SJSA1 (cell line): Measurements from ENCODE around the gene EGR1. TPM values are rescaled to one million over a fixed set of nuclear protein-coding genes. Genes with fewer than 3 reads are reported as not detected.

Experiments used
- DNase-seq, 2 experiments: peaks; one replicate each; pipeline ENCODE4 v3.0.0-alpha.2; 2015 to 2020; ENCODE audit warnings: low spot score in 2 of 2, low read depth in 1 of 2
- H3K27ac ChIP-seq: fragments of 250-450 bp; sonication (Bioruptor Pico); 2 replicates; pipeline ENCODE4 v1.5.1; 2020; ENCODE audit warnings: mild to moderate bottlenecking, moderate library complexity
- H3K27me3 ChIP-seq: fragments of 250-450 bp; sonication (Bioruptor Pico); replicated peaks from 2 replicates; pipeline ENCODE4 v1.5.1; 2020; ENCODE audit warnings: mild to moderate bottlenecking, moderate library complexity
- H3K36me3 ChIP-seq: fragments of 250-450 bp; sonication (Bioruptor Pico); 2 replicates; pipeline ENCODE4 v1.5.1; 2020; ENCODE audit warnings: mild to moderate bottlenecking
- H3K4me1 ChIP-seq: fragments of 250-450 bp; sonication (Bioruptor Pico); replicated peaks from 2 replicates; pipeline ENCODE4 v1.6.1; 2021; ENCODE audit warnings: mild to moderate bottlenecking
- H3K4me3 ChIP-seq: fragments of 250-450 bp; sonication (Bioruptor Pico); 2 replicates; pipeline ENCODE4 v1.5.1; 2020; ENCODE audit warnings: mild to moderate bottlenecking
- H3K9me3 ChIP-seq: fragments of 250-450 bp; sonication (Bioruptor Pico); replicated peaks from 2 replicates; pipeline ENCODE4 v1.5.1; 2020; ENCODE audit warnings: mild to moderate bottlenecking
- total RNA-seq: library from RNA; depleted of rRNA; stranded (reverse); fragments of >200 nt; shearing (Covaris generic); gene quantifications from 2 replicates; pipeline ENCODE4 v1.2.3, GENCODE V29; 2014

Gene EGR1
- total RNA-seq, 1 experiment from 2014 or later = 4.8 TPM

DNA sequence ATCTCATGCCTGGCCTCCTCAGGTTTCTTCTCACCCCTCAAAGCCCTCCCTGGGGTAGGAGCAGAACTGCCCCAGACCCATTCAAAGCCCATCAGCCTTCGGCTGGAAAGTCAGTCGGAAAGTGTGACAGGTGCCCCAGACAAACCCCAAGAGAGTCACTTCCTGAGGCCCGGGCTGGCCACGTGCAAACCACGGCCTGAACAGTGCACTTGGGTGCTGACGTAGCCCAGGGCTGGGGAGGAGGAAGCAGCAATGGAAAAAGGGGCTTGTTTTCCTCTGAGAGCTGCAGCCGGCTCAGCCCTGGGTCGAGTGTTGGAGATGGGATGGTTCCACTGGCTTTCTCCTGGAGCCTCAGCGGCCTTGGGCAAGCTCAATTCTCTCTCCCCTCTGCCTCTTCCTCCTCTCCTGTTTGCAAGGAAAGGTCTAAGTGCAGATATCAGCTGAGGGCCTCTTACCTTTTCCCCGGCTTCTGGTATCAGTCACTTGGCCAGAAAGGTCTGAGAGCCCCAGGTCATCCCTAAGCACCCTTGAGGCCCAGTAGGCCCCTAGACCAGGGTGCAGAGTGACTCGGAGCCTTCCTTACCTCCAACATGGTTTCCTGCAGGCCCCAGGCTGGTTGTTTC is 5.9 kb upstream of the EGR1 start:
- Histone ChIP-seq H3K4me1 (peaks cover 16% of the 10 kb centered on the region), H3K27me3 (no peaks in the 10 kb centered on the region), H3K4me3 (no peak overlapping the region), H3K36me3 (no peaks in the 10 kb centered on the region), H3K27ac (no peak overlapping the region), H3K9me3 (no peaks in the 10 kb centered on the region)
- DNase-seq = no peak

DNA sequence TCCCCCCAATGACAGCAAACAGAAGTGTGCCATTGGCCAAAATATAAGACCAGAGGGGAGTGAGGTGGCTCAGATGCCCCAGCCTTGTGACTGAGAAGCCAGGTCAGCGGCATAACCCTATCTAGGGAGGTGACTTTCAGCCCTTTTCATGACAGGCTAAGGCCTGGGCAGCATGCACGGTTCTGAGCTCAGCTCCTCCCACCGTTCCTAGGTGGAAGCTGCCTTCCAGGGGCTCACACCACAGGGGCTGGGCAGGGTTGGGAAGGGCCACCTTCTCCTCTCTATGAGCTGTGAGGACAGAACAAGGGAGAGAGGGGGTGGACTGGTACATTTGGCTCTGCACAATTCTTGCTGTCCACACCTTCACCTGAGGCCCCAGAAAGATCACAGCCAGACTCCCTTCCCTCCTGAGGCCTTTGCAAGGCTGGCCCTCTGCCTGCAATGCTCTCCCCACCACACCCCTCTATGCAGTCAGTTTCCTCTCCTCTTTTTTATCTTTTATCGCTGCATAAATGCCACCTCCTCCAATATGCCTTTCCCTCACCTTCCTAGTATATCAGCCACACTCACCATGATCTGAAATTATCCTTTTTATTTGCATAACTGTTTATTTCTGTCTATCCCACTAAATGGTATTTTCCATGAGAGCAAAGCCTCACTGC is 5.1 kb upstream of the EGR1 start:
- no peak overlapping the region for H3K27ac ChIP-seq
- no peaks in the 10 kb centered on the region for H3K9me3 ChIP-seq
- no peaks in the 10 kb centered on the region for H3K27me3 ChIP-seq
- peak in 1 of 2 experiments; percentile 32 for DNase-seq
- H3K4me3 ChIP-seq = no peak overlapping the region
- no peaks in the 10 kb centered on the region for H3K36me3 ChIP-seq
- H3K4me1 ChIP-seq = peaks cover 16% of the 10 kb centered on the region

DNA sequence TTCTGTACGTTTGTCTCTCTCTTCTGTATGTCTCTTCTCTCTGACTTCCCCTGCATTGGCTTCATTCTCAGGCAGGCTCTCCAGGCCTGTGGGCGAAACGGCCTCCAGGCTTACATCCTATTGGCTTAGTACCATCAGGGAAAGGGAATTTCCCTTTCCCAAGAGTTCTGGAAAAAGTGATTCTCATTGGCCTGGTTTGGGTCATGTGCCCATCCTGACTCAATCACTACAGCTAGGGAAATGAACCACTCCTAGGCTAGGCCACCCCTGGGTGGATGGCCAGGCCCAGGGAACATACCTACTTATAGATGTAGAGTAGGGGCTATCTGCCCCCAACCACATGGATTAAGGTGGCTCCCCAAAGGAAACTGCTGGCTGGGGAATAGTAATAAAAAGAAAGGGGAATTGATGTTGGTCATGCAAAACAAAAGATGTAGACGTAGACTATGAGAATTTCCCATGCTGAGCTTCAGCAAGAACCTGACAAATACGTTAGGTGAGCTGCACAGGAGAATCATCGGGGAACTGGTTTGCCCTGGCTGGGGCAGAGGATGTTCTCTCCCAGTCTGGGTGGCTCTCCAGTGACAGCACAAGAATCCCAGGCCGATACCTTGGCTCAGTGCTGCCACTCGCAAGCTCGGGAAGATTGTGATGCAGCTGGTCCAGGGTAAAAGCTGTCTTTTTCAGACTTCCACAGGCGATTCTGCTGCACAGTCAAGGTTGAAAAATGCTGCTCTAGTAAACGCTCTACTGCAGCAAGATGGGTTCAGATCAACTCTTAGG is 3.7 kb upstream of the EGR1 start:
- peak in 1 of 2 experiments; percentile 58 for DNase-seq
- Histone ChIP-seq H3K27me3 (no peaks in the 10 kb centered on the region), H3K4me3 (no peak overlapping the region), H3K27ac (no peak overlapping the region), H3K4me1 (peaks cover 25% of the 10 kb centered on the region), H3K36me3 (no peaks in the 10 kb centered on the region), H3K9me3 (no peaks in the 10 kb centered on the region)

DNA sequence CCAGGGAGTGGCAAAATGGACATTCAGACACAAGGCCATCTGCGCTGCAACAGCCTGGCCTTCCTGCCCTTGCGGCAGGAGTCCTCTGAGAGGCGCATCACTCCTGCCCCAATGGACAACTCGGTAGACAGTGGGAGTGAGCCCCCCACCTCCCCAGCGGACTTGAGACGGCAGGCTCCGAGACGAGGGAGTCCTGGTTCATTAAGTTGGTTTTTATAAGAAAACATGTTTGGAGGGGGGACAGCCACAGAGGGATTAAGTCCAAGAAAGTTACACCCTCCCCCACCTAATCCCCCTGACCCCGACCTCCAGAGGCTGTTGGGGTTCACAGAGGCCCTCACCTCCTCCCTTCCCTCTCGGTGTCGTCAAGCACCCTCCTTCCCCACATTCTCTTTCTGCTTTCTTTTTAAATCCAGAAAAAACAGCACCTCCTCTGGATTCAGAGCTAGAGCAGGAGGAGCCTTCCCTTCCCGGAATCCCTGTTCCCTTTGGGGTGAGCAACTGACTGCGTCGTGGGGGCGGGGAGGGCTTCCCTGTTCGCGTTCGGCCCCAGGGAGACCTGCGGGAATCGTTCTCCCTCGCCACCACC is 1.8 kb upstream of the EGR1 start:
- Histone ChIP-seq H3K27me3 (no peaks in the 10 kb centered on the region), H3K27ac (peak overlapping the region; percentile 92), H3K36me3 (peaks cover 5% of the 10 kb centered on the region; the same call in 1 of the 2 replicates), H3K4me3 (peak overlapping the region; percentile 80), H3K9me3 (no peaks in the 10 kb centered on the region), H3K4me1 (peaks cover 25% of the 10 kb centered on the region)
- DNase-seq = peak in 1 of 2 experiments; percentile 46

DNA sequence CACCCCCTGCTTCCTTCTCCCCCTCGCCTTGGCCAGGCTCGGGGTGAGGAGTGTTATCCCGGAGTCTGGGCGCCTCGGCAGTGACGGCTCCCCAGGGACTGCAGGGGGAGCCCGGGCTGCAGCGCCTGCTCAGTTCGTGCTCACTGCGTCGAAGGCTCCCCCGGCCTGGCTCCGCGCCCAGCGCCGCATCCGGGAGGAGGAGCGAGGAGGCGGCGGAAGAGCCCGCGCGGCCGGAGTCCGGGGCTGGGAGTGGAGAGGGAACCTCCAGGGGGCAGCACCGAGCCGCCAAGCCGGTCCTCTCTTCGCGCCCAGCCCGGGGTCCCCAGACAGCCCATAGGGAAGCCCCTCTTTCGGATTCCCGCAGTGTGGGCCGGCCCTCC is 1.3 kb upstream of the EGR1 start:
- peak overlapping the region; percentile 92 for H3K27ac ChIP-seq
- no peaks in the 10 kb centered on the region; the same call in 1 of the 2 replicates for H3K27me3 ChIP-seq
- no peaks in the 10 kb centered on the region for H3K9me3 ChIP-seq
- H3K36me3 ChIP-seq = peaks cover 5% of the 10 kb centered on the region; the same call in 1 of the 2 replicates
- peak; percentile 99 to 100 for DNase-seq
- H3K4me1 ChIP-seq = peaks cover 25% of the 10 kb centered on the region
- H3K4me3 ChIP-seq = peak overlapping the region; percentile 80

DNA sequence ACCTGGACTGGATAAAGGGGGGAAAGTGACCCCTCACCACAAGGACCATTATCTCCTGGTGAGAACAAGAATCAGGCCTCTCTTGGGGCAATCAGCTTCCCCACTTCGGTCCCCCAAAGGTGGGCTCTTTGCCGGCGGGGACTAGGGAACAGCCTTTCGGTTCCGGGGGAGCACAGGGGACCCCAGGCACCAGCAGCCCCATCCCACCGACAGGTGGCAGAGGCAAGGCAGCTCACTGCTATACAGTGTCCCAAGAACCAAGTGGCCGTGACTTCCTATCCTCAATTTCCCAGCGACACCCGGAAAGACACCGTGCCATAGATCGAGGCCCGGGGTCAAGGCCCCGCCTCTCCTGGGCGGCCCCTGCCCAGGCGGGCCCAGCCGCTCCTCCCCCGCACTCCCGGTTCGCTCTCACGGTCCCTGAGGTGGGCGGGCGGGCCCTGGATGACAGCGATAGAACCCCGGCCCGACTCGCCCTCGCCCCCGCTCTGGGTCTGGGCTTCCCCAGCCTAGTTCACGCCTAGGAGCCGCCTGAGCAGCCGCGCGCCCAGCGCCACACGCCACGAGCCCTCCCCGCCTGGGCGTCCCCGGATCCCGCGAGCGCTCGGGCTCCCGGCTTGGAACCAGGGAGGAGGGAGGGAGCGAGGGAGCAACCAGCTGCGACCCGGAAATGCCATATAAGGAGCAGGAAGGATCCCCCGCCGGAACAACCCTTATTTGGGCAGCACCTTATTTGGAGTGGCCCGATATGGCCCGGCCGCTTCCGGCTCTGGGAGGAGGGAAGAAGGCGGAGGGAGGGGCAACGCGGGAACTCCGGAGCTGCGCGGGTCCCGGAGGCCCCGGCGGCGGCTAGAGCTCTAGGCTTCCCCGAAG is 655 bp upstream of the EGR1 start:
- Histone ChIP-seq H3K9me3 (0 out of 2 replicates have a peak, but pooled peaks cover under 1% of the 10 kb centered on the region), H3K27me3 (no peaks in the 10 kb centered on the region; the same call in 1 of the 2 replicates), H3K27ac (peak overlapping the region; percentile 92), H3K4me1 (peaks cover 25% of the 10 kb centered on the region), H3K4me3 (peak overlapping the region; percentile 80), H3K36me3 (peaks cover 5% of the 10 kb centered on the region; the same call in 1 of the 2 replicates)
- peak; percentile 100 for DNase-seq

DNA sequence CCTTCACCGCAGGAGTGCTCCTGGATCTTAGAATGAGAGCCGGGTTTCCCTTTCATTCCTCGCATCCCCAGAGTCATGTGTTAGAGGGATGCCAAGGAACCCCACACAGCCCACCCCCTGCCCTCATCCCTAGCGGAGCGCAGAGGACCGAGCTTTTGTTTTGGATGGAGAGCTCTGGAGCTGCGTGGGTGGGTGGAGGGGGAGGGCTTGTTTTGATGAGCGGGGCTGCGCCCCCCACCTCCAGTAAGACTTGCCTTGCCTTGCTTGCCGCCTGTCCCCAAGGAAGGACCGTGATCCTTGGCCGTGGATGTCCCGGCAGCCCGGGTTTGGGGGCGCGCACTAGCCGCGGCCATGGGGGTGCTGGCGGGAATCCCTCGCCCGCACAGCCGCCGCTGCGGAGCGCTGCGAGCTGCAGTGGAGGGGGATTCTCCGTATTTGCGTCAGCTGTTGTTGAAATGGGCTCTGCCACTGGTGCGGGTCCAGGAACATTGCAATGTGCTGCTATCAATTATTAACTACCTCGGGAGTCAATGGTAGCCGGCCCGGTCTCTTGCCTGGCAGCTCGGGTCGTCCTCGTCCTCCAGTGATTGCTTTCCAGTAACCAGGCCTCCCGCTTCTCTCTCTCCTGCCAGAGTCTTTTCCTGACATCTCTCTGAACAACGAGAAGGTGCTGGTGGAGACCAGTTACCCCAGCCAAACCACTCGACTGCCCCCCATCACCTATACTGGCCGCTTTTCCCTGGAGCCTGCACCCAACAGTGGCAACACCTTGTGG is 1.0 kb downstream of the EGR1 start:
- Histone ChIP-seq H3K27me3 (no peaks in the 10 kb centered on the region; the same call in 1 of the 2 replicates), H3K9me3 (peaks cover 5% of the 10 kb centered on the region; the same call in 1 of the 2 replicates), H3K27ac (no peak overlapping the region), H3K4me3 (peak overlapping the region; percentile 80), H3K4me1 (peaks cover 21% of the 10 kb centered on the region), H3K36me3 (peaks cover 8% of the 10 kb centered on the region; the same call in 1 of the 2 replicates)
- DNase-seq = peak in 1 of 2 experiments; percentile 28

DNA sequence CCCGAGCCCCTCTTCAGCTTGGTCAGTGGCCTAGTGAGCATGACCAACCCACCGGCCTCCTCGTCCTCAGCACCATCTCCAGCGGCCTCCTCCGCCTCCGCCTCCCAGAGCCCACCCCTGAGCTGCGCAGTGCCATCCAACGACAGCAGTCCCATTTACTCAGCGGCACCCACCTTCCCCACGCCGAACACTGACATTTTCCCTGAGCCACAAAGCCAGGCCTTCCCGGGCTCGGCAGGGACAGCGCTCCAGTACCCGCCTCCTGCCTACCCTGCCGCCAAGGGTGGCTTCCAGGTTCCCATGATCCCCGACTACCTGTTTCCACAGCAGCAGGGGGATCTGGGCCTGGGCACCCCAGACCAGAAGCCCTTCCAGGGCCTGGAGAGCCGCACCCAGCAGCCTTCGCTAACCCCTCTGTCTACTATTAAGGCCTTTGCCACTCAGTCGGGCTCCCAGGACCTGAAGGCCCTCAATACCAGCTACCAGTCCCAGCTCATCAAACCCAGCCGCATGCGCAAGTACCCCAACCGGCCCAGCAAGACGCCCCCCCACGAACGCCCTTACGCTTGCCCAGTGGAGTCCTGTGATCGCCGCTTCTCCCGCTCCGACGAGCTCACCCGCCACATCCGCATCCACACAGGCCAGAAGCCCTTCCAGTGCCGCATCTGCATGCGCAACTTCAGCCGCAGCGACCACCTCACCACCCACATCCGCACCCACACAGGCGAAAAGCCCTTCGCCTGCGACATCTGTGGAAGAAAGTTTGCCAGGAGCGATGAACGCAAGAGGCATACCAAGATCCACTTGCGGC is 1.8 kb downstream of the EGR1 start:
- no peak overlapping the region for H3K4me3 ChIP-seq
- H3K9me3 ChIP-seq = peaks cover 5% of the 10 kb centered on the region; the same call in 1 of the 2 replicates
- peaks cover 8% of the 10 kb centered on the region; the same call in 1 of the 2 replicates for H3K36me3 ChIP-seq
- peaks cover 15% of the 10 kb centered on the region for H3K4me1 ChIP-seq
- no peaks in the 10 kb centered on the region; the same call in 1 of the 2 replicates for H3K27me3 ChIP-seq
- peak in 1 of 2 experiments; percentile 22 for DNase-seq
- H3K27ac ChIP-seq = no peak overlapping the region

DNA sequence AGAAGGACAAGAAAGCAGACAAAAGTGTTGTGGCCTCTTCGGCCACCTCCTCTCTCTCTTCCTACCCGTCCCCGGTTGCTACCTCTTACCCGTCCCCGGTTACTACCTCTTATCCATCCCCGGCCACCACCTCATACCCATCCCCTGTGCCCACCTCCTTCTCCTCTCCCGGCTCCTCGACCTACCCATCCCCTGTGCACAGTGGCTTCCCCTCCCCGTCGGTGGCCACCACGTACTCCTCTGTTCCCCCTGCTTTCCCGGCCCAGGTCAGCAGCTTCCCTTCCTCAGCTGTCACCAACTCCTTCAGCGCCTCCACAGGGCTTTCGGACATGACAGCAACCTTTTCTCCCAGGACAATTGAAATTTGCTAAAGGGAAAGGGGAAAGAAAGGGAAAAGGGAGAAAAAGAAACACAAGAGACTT is 2.4 kb downstream of the EGR1 start:
- H3K4me1 ChIP-seq = peaks cover 15% of the 10 kb centered on the region
- H3K4me3 ChIP-seq = no peak overlapping the region
- no peak overlapping the region for H3K27ac ChIP-seq
- H3K27me3 ChIP-seq = no peaks in the 10 kb centered on the region; the same call in 1 of the 2 replicates
- peaks cover 5% of the 10 kb centered on the region; the same call in 1 of the 2 replicates for H3K9me3 ChIP-seq
- peaks cover 8% of the 10 kb centered on the region; the same call in 1 of the 2 replicates for H3K36me3 ChIP-seq
- no peak for DNase-seq

DNA sequence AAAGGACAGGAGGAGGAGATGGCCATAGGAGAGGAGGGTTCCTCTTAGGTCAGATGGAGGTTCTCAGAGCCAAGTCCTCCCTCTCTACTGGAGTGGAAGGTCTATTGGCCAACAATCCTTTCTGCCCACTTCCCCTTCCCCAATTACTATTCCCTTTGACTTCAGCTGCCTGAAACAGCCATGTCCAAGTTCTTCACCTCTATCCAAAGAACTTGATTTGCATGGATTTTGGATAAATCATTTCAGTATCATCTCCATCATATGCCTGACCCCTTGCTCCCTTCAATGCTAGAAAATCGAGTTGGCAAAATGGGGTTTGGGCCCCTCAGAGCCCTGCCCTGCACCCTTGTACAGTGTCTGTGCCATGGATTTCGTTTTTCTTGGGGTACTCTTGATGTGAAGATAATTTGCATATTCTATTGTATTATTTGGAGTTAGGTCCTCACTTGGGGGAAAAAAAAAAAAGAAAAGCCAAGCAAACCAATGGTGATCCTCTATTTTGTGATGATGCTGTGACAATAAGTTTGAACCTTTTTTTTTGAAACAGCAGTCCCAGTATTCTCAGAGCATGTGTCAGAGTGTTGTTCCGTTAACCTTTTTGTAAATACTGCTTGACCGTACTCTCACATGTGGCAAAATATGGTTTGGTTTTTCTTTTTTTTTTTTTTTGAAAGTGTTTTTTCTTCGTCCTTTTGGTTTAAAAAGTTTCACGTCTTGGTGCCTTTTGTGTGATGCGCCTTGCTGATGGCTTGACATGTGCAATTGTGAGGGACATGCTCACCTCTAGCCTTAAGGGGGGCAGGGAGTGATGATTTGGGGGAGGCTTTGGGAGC is 3.1 kb downstream of the EGR1 start:
- Histone ChIP-seq H3K27ac (no peak overlapping the region), H3K9me3 (peaks cover 5% of the 10 kb centered on the region; the same call in 1 of the 2 replicates), H3K27me3 (no peaks in the 10 kb centered on the region; the same call in 1 of the 2 replicates), H3K4me3 (no peak overlapping the region), H3K36me3 (peaks cover 8% of the 10 kb centered on the region; the same call in 1 of the 2 replicates), H3K4me1 (peaks cover 13% of the 10 kb centered on the region)
- DNase-seq = peak in 1 of 2 experiments; percentile 41
